A549 (cell line): ENCODE results near the gene SLC26A8. TPM values are rescaled to one million over a fixed set of nuclear protein-coding genes. Genes with fewer than 3 reads are reported as not detected.

Experiments used
- ATAC-seq, 2 experiments: fragments of 200-7000 bp in 1 of 2; fragments of >200 bp in 1 of 2; cut with Nextera tagmentation in 1 of 2; cut with Tn5 transposase in 1 of 2; 3 replicates each; pipeline versions ENCODE4 v1.8.0 to v1.9.1; 2018 to 2020; ENCODE audit warnings: mild to moderate bottlenecking in 1 of 2, moderate library complexity in 1 of 2
- CTCF ChIA-PET: fragments of 300-600 bp; sonication (Branson Sonifier 250); formaldehyde crosslinking; extraction: SDS; loops from one replicate; lab custom pipeline; 2021; ENCODE audit warnings: antibody characterized with exemption, inconsistent platforms; lab: Yijun Ruan, JAX
- POLR2A ChIA-PET: fragments of 350-600 bp; formaldehyde crosslinking; extraction: SDS; loops from one replicate; lab custom pipeline; 2021; ENCODE audit warnings: antibody characterized with exemption, inconsistent platforms; lab: Yijun Ruan, JAX
- DNase-seq, 2 experiments: peaks; one replicate each; pipeline versions ENCODE4 v3.0.0 to v3.0.0-alpha.2; 2011 to 2016; ENCODE audit warnings: low read depth in 1 of 2, low spot score in 1 of 2
- FAIRE-seq: peaks from 2 replicates; lab custom pipeline; 2011; peaks lifted over from hg19 to GRCh38; lab: Jason Lieb, UNC
- H3K27ac ChIP-seq, 2 experiments: fragments of >200 bp; sonication (Bioruptor Twin); formaldehyde crosslinking; 3 replicates each; pipeline ENCODE4 v1.5.1; 2016 to 2017
- H3K4me1 ChIP-seq: fragments of >200 bp; sonication (Bioruptor Twin); formaldehyde crosslinking; 3 replicates; pipeline ENCODE4 v1.6.1; 2016
- H3K4me2 ChIP-seq: fragments of >200 bp; sonication (Bioruptor Twin); formaldehyde crosslinking; 3 replicates; pipeline ENCODE4 v1.6.1; 2016
- H3K4me3 ChIP-seq: fragments of >200 bp; sonication (Bioruptor Twin); formaldehyde crosslinking; 3 replicates; pipeline ENCODE4 v1.5.1; 2016
- H3K9me3 ChIP-seq: fragments of >200 bp; sonication (Bioruptor Twin); formaldehyde crosslinking; 3 replicates; pipeline ENCODE4 v1.6.1; 2016
- BCL3 ChIP-seq: fragments of >200 bp; sonication (Bioruptor Twin); formaldehyde crosslinking; IDR thresholded peaks from 3 replicates; pipeline ENCODE4 v1.6.1; 2016
- BHLHE40 ChIP-seq: IDR thresholded peaks from 2 replicates; pipeline ENCODE4 v1.6.1; 2012; ENCODE audit warnings: low read depth, low read length, inconsistent platforms
- CBX8 ChIP-seq: fragments of 200-600 bp; sonication (generic); IDR thresholded peaks from 2 replicates; pipeline ENCODE4 v1.6.1; 2016
- CEBPB ChIP-seq, 2 experiments: fragments of >200 bp in 1 of 2; sonication (Bioruptor Twin) in 1 of 2; formaldehyde crosslinking in 1 of 2; IDR thresholded peaks; 2 replicates each; pipeline ENCODE4 v1.6.1; 2012 to 2016
- CHD2 ChIP-seq: fragments of 150-350 bp; IDR thresholded peaks from 2 replicates; pipeline ENCODE4 v1.6.1; 2014; ENCODE audit warnings: low read length; ENCODE audit not compliant: partially characterized antibody
- CTCF ChIP-seq: fragments of >200 bp; sonication (Bioruptor Twin); formaldehyde crosslinking; IDR thresholded peaks from 3 replicates; pipeline ENCODE4 v1.5.1; 2016
- EHF ChIP-seq: fragments of 250-450 bp; sonication (Bioruptor Pico); IDR thresholded peaks from 2 replicates; pipeline ENCODE4 v1.5.0; 2020; ENCODE audit warnings: mild to moderate bottlenecking
- FOSB ChIP-seq: fragments of 250-450 bp; sonication (Bioruptor Pico); IDR thresholded peaks from 2 replicates; pipeline ENCODE4 v1.5.0; 2020; ENCODE audit warnings: mild to moderate bottlenecking, moderate library complexity
- HEYL ChIP-seq: fragments of 250-450 bp; sonication (Bioruptor Pico); IDR thresholded peaks from 2 replicates; pipeline ENCODE4 v1.8.0; 2021; ENCODE audit warnings: mild to moderate bottlenecking, moderate library complexity
- HOXA7 ChIP-seq: fragments of 250-450 bp; sonication (Bioruptor Pico); IDR thresholded peaks from 2 replicates; pipeline ENCODE4 v1.5.0; 2020; ENCODE audit warnings: mild to moderate bottlenecking, moderate library complexity
- HOXB5 ChIP-seq: fragments of 250-450 bp; sonication (Bioruptor Pico); IDR thresholded peaks from 2 replicates; pipeline ENCODE4 v1.5.0; 2020; ENCODE audit warnings: mild to moderate bottlenecking, moderate library complexity
- JUN ChIP-seq, 2 experiments: fragments of >200 bp; sonication (Bioruptor Twin); formaldehyde crosslinking; IDR thresholded peaks; 2 replicates in 1 of 2; 3 replicates in 1 of 2; pipeline ENCODE4 v1.6.1; 2016 to 2017
- PHF8 ChIP-seq: fragments of 200-600 bp; sonication (generic); IDR thresholded peaks from 2 replicates; pipeline ENCODE4 v1.6.1; 2016; ENCODE audit warnings: low read depth, mild to moderate bottlenecking, antibody characterized with exemption, moderate library complexity, borderline replicate concordance
- REST ChIP-seq: fragments of 200-600 bp; sonication (generic); IDR thresholded peaks from 2 replicates; pipeline ENCODE4 v1.6.1; 2016; ENCODE audit warnings: antibody characterized with exemption, mild to moderate bottlenecking, moderate library complexity
- SMC3 ChIP-seq: fragments of >200 bp; sonication (Bioruptor Twin); formaldehyde crosslinking; IDR thresholded peaks from 3 replicates; pipeline ENCODE4 v1.6.1; 2018; ENCODE audit warnings: inconsistent platforms
- USF2 ChIP-seq: fragments of 450-650 bp; IDR thresholded peaks from 2 replicates; pipeline ENCODE4 v1.6.1; 2014; ENCODE audit warnings: antibody characterized with exemption
- ZFP36 ChIP-seq: fragments of 450-650 bp; IDR thresholded peaks from 2 replicates; pipeline ENCODE4 v1.6.1; 2014; ENCODE audit warnings: borderline replicate concordance; ENCODE audit not compliant: partially characterized antibody
- ZSCAN20 ChIP-seq: fragments of 250-450 bp; sonication (Bioruptor Pico); IDR thresholded peaks from 2 replicates; pipeline ENCODE4 v1.8.0; 2022; ENCODE audit warnings: mild to moderate bottlenecking, moderate library complexity
- WGBS: methylation state at CpG from one replicate; pipeline ENCODE4 v1.1.6; 2017; ENCODE audit errors: missing lambda C conversion rate; 5-methylcytosine and 5-hydroxymethylcytosine counted together
- polyA plus RNA-seq, 4 experiments: library from polyadenylated mRNA; depleted of rRNA in 3 of 4; stranded (reverse); fragments of >200 nt; fragmentation: RNase III in 1 of 4; extraction: RNeasy Plus Mini Kit Qiagen cat#74134 plus additional on column Dnase treatment in 1 of 4; gene quantifications; 2 replicates in 3 of 4; 3 replicates in 1 of 4; pipeline ENCODE4 v1.2.3, GENCODE V29; 2011 to 2017

SLC26A8 gene
- polyA plus RNA-seq, 2 of the 4 experiments (the other 2 are of a cell fraction): not detected

GRCh38 chr6:36070252-36070651 is 45.8 kb upstream of the SLC26A8 start (continued):
- TF ChIP-seq HOXB5 (no peak), CTCF (no peak), FOSB (no peak), CHD2 (no peak)

GRCh38 chr6:36069573-36069972 is 45.1 kb upstream of the SLC26A8 start:
- ATAC-seq (no peak), DNase-seq (no peak), FAIRE-seq (no peak)
- H3K27ac ChIP-seq: no peak overlapping the region
- WGBS: 87% methylated on average over 1 of the region's 1 CpG
- POLR2A ChIA-PET: no interaction called here
- no peak overlapping the region for H3K4me2 ChIP-seq
- H3K4me3 ChIP-seq: no peak overlapping the region
- TF ChIP-seq SMC3 (no peak), HOXA7 (CRISPR knock-in tag) (no peak), EHF (no peak), USF2 (no peak), BCL3 (no peak), JUN (IDR thresholded peaks at IDR 0.05) (no peak), PHF8 (no peak), HEYL (CRISPR knock-in tag) (no peak), BHLHE40 (no peak), ZFP36 (no peak), ZSCAN20 (CRISPR knock-in tag) (no peak), CBX8 (no peak)
- H3K4me1 ChIP-seq: peaks cover 35% of the 10 kb centered on the region
- CTCF ChIA-PET: interaction anchor here (1.1 to 2.9 kb wide), 3 partner anchors 25 to 271 kb away, joined by 3 to 13 read pairs (median 3); no protein-coding TSS in a partner anchor
- no peaks in the 10 kb centered on the region for H3K9me3 ChIP-seq

GRCh38 chr6:36068586-36068985 is 44.1 kb upstream of the SLC26A8 start:
- CTCF ChIA-PET: interaction anchor here (1.1 to 2.9 kb wide), 2 partner anchors 26 to 40 kb away, joined by 3 to 13 read pairs; no protein-coding TSS in a partner anchor
- POLR2A ChIA-PET: no interaction called here
- H3K4me3 ChIP-seq: no peak overlapping the region
- ATAC-seq: no peak
- no peak overlapping the region for H3K4me2 ChIP-seq
- no peak for FAIRE-seq
- peaks cover 39% of the 10 kb centered on the region for H3K4me1 ChIP-seq
- whole genome bisulfite sequencing: 91% methylated on average over 3 of the region's 3 CpGs
- H3K9me3 ChIP-seq: no peaks in the 10 kb centered on the region
- DNase-seq: no peak
- H3K27ac ChIP-seq: no peak overlapping the region
- no peak for TF ChIP-seq CEBPB (IDR thresholded peaks at IDR 0.05)
- TF ChIP-seq REST: peak; percentile 33; the same call in 1 of the 2 replicates
